GM03348 (cell line): ENCODE data around the gene CFAP61.

Experiments used
- DNase-seq: peaks from one replicate; pipeline ENCODE4 v3.0.0; 2012; ENCODE audit warnings: low spot score

Gene CFAP61

DNA sequence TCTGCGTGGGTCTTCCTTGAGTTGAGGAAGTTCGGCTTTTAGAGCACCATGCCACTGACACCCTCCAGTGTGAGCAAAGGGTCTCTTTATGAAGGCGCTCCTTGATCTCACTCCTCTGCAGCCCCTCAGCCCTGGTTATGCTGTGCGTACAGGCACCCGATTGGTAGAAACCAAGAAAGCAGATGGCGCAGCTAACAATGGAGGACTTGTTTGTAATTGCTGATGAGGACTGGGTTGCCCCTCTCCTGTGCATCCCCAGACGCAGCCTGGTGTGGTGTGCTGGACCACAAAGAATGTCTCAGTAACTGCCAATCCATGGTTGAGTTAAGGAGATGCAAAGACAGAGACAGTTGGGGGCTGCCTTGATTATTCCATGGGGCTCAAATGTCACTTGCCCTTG, 345.8 kb downstream of the CFAP61 start:
- no peak for DNase-seq

DNA sequence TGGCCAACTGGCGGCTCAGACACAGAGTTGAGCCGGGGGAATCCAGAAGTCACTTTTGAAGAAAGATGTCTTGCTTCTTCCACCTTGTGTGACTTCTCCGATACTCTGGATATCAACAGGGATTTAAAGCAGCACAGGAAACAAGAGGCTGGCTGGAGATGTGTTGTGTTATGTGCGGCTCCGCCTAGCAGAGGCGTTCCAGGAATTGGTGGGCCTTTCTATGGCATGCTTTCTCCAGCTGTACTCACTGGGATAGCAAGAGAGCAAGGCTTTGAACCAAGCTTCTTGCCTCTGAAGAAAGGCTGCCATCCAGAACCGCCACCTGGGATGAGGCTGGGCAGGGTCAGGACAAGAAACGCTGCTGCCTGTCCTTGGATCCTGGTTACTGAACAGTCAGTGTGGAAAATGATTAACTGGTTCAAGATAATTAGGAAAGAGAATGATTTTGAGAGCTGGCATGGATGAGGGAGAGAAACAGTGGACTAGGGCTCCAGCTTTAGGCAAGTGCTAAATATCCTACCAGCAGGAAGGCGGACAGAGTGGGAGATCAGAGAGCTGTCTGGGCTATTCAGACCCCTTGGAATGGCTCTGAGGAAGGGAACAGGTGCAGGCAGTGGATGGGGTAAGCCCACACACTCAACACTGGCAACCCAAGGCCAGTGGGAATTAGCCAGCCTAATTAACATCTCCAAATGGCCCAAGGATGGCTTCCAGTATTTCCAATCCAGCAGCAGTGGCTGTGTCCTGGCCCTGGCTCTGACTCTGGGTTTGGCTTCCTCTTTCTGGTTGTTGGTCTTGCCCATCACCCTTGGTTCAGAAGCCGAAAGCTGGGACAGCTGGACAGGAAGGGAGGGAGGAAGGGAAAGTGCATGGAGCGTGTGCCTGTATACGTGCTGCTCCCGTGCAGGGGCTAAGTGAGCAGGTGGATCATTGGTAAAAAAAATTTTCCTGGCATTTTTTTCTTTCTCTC, 347.5 kb downstream of the CFAP61 start:
- peak; percentile 24 for DNase-seq

GRCh38 chr20:20401991-20402390, 349.7 kb downstream of the CFAP61 start:
- DNase-seq = no peak

- DNase-seq = no peak
Measured at GRCh38 chr20:20404633-20405032, 352.3 kb downstream of the CFAP61 start.

- DNase-seq = no peak
Measured at GRCh38 chr20:20405623-20406022, 353.3 kb downstream of the CFAP61 start.

GRCh38 chr20:20406306-20406705, 354.0 kb downstream of the CFAP61 start:
- no peak for DNase-seq

GRCh38 chr20:20407891-20408805, 355.8 kb downstream of the CFAP61 start:
- DNase-seq = peak; percentile 31

- DNase-seq = no peak
Measured at GRCh38 chr20:20409331-20409730, 357.0 kb downstream of the CFAP61 start.
